Right lobe of liver (tissue), 4 donors: ENCODE results near the gene MGA.

ENCODE experiments used
- CTCF ChIP-seq, 4 donors: fragments of 200-600 bp in 3 of 4; fragments of 450-650 bp in 1 of 4; IDR thresholded peaks; one replicate each; pipeline versions ENCODE4 v1.5.1 to v1.8.0; 2016 to 2022; ENCODE audit warnings: antibody characterized with exemption in 4 of 4, mild to moderate bottlenecking in 2 of 4
- POLR2A ChIP-seq: fragments of 450-650 bp; IDR thresholded peaks from one replicate; pipeline ENCODE4 v1.6.1; 2017; ENCODE audit warnings: antibody characterized with exemption, mild to moderate bottlenecking
- donor health status: DM: no; HTN: no; CAD: no.
- donor health status: DM: no; HTN: no; CAD: no.
- donor health status: DM: no; HTN: yes; CAD: no.

- TF ChIP-seq POLR2A (no peak), CTCF (IDR thresholded peaks at IDR 0.05) (no peak)
Measured at GRCh38 chr15:41671656-41672648, 11.7 kb downstream of the MGA start.
